NCI-H82 (cell line): ENCODE measurements around the gene ANKRD13B.

ENCODE experiments used
- DNase-seq: peaks from one replicate; lab custom pipeline; 2025; lab: John Stamatoyannopoulos, UW

Gene ANKRD13B

DNA sequence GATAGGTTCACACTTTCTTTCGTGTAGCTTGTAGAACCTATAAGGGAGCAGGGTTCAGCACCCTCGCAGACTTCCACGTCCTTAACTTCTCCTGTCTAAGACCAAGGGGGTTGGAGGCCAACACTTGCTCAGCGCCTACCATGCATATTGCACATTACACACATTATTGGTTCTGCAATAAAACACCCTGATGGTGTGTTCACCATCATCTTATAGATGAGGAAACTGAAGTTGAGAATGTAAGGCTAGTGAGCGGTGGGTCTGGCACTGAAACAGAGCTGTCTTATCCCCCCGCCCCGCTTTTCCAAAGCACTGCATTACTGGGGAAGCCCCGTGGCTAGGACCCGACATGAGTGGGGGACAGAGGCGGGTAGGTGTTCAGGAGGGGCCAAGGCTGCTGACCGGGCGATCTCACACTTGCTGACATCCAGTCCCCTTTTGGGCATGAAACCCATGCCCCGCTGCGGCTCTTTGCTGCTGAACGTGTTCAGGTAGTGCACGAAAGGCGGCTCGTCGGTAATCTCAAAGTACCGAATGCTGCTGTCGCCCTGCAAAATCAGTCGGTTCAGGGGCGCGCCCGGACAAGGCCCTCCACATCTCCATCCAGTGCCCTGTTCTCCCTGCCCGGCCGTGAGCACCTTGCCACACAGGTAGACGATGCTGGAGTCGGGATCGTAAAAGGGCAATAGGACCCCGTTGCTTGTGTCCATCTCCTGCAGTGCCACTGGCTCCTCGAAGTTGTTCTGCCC, 23.5 kb downstream of the ANKRD13B start:
- DNase-seq: peak; percentile 53

DNA sequence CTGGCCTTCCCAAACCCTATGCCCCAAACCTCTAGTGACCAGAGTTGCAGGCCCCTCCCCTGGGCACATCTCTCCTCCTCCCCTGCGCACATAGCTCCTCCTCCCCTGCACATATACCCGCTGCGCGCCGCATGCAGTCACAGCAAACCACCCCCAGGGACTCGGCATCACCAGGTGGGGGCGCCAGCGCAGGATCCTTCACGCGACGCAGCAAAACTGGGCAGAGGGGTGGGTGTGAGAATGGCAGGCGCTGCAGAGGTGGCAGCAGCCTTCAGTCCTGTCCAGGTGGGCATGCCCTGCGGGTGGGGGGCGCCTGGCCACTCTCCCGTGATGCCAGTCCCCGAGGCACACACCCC, 24.2 kb downstream of the ANKRD13B start:
- peak; percentile 95 for DNase-seq

DNA sequence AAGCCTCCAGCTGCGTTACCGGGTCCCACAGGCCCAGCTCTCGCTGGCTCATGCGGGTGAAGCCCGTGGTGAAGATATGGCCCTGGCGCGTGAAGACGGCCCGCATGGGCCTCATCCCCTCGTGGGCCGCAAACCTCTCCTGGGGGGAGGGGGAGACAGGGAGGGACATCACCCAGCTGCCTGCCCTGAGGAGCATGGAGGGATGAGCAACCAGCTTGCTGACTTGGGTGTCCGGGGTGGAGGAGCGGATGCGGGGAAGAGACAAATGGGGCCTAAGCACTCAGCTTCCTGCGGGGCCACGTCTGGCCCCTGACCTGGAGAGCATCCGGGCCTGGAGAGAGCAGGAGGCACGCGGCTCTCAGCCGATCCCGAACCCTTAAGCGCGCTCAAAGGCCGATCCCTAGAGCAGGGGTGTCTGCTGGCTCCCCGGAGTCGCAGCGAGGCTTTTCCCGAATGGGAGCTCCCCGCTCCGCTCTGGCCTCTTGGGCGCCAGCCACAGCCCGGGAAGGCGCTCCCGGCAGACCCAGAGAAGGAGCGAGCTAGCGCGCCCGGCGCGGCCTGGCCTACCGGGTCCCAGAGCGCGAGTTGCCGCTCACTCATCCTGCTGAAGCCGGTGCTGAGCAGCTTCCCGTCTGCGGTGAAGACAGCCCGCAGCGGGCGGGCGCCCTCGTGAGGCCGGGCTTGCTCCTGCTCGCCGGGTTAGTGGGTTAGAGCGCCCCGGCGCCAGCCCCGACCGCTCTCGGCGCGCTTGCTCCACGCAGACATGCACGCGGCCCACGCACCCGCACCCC, 24.7 kb downstream of the ANKRD13B start:
- DNase-seq: peak; percentile 92

DNA sequence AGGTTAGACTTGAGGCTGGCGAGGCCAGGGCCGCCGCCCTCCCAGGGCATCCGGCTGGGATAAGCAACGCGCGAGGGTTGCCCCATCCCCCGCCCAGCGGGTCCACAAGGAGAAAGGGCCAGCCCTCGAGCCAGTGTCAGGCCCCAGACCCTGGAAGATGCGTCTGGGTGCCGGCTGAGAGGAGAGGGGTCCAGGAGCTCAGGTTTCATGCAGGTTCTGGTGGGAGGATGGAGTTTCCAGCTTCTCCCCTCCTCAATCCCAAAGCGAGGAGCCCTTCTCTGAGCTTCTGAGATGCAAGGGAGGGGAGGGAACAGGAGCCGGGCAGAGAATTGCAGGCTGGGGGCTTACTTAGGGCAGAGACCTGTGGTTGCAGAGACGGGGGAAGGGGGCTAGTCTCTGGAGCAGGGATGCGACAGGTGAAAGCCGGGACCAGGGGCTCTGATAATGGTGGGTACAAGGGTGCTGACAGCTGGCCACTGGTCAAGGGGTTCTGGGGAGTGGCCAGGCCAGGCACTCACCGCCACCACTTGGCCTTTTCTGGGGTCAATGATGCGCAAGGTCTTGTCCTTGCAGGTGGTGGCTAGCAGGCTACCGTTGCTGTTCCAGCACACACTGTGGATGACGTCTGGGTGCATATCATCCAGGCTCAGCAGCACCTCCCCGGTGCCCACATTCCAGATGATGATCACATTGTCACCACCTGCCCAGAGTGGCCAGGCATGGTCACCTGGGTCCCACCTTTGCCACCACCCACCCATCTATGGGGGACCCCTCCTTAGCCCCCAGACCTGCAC, 25.5 kb downstream of the ANKRD13B start:
- peak; percentile 61 for DNase-seq

DNA sequence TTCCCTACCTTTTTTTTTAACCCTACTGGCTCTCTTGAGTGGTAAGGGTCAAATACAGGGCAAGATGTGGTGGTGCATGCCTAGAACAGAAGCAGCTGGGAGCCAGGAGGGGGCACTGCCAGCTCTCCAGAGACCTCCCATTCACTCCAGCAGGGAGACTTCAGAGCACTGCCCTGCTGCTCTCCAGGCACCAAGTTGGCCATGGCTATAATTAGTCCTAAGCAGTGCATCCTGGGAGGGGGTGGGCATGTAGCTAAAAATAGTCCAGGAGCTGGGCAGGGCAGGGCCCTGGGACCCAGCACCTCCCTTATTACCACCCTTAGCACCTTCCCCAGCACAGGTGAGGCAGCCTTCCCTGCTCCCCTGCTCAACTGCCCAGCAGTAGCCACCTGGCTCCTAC, 26.3 kb downstream of the ANKRD13B start:
- DNase-seq: peak; percentile 48

DNA sequence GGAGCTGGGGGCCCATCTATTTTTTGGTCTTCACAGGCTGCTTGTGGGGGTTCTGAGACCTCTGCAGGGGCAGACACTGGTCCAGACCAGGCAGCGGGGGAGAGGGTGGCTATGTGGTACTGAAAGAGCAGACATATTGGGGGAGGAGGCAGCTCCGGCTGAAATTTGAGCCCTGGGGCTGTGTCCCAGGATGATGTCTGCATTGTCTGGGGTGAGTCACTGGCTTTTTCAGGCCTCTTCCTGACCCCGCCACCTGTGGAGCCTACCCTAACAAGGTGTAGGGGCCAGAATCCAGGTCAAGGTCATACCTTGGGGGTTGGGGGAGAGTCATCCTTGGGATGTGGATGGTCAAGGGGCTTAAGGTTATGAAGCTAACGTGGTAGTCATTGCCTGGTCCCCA, 27.3 kb downstream of the ANKRD13B start:
- DNase-seq: no peak

DNA sequence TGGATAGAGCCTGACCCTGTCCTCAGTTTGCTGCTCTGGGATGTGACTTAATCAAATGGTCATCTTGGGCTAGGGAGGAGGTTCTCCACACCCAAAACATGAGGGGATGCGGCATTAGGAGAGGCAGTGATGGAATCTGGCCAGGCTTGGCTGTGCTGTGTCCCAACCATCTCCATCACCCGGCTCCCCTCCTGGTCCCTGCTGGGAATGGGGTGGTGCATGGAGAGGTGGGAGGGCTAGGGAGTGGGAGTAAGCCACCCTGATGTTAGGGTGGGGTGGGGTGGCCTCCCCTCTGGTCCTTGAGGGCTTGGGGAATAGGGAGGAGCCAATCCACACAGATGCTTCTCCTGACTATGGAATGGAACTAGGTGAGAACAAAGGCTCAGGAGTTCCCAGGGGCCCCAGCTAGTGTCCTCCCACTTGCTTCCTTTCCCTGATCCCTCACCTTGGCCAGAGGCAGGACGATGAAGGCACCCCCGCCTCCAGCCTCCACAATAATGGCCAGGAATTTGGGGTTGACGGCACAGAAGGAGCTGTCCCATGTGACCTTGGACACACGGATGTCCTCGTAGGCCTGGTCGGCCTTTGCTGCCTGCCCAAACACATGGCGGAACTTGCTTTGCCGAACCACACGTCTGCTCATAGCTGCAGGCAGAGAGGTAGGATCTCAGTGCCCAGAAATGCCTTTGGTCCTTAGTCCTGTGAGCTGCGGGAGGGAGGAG, 28.0 kb downstream of the ANKRD13B start:
- no peak for DNase-seq

DNA sequence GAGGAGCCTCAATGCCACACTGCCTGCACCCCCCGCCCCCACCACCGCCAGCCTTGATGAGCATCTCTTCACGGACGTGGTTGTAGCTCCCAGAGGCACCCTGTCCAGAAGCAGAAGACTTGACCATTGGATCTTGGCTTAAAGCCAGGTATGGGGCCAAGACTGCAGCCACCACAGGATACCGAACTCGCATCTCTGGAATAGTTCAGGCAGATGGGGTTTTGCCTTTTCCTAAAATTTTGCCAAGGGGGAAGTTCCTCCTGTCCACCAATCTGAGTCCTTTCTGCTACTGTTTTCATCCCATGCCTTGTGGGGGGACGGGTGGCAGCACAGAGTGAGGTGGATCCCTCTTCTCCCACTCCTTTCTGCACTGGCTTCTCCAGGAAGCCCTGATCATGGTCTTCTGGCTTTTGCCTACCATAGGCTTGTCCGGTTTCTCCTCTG, 28.8 kb downstream of the ANKRD13B start:
- DNase-seq: no peak

DNA sequence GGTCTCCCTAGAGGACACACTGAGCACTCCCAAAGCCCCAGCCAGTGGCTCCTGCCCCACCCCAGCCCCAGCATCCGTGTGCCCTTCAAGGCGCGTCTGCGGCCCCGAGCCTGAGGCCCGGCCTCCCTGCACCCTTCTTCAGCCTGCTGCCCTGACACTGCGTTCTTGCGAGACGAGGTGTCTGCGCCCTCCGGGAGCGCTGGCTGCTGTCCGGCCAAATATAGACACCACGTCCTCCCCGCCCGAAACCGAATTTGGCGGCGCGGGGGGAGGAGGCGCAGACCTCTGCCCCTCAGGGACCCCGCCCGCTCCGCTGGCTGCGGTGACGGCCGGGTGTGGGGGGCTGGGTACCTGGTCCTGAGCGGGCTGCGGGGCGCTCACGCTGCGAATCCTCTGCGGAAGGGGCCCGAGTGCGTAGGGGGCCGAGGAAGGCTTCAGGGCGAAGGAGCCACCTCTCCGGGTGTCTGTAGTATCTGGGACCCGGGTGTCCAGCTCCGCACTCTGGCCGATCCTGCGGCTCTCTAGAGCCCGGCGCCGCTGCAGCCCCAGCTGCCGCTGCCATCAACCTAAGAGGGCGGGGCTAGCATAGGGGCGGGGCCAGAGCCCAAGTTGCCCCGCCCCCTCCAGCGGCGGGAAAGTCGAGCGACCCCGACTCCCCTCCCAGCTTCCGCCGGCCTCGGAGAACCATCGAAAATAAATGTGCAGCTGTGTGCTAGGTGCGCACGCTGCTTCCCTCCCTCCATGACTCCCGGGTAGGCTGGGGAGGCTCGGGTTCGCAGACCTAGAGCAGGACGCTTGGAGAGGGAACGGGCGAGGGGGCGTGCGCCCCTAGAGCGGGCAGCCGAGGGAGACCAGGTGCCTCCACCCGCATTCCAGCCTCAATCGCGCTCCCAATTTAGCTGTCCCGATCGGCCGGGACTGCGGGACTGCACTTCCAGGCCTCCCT, 29.7 kb downstream of the ANKRD13B start, which contains the start of gene CORO6:
Gene CORO6, minus strand, starts transcription at position 576 of the 946 bp plus-strand sequence. CDS start 1,491 bp downstream, outside the sequence.
- peak; percentile 84 for DNase-seq

DNA sequence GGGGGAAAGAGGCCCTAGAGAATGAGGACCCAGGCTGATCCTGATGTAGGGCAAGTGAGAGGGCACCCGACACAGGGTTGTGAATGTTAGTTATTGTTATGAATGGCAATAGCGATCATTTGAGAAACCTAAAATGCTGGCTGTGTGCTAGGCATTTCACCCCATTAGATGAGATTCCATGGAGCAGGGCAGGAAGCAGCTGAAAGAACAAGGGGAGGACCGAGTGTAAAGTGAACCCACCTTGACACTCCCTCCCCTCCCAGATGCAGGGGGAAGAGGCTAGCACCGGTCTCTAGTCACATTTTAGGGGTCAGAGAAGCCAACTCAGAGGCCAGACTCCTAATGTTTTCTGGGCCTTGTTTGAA, 30.3 kb downstream of the ANKRD13B start:
- DNase-seq: no peak

DNA sequence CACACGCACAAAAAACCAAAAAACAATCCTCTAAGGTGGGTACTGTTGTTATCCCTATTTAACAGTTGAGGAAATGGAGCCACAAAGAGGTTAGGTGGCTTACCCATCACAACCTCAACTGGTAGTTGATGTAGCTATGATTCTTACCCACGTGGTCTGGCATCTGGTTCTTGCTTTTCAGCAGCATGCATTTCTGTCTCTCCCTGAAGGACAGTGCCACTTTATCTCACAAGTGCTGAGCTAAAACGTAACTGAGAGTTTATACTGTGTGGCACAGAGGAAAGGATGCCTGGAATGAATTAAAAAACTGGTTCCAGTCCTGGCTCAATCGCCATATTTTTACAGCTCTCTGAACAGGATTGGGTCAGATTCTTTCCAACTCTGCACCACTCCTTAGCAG, 31.7 kb downstream of the ANKRD13B start:
- no peak for DNase-seq

DNA sequence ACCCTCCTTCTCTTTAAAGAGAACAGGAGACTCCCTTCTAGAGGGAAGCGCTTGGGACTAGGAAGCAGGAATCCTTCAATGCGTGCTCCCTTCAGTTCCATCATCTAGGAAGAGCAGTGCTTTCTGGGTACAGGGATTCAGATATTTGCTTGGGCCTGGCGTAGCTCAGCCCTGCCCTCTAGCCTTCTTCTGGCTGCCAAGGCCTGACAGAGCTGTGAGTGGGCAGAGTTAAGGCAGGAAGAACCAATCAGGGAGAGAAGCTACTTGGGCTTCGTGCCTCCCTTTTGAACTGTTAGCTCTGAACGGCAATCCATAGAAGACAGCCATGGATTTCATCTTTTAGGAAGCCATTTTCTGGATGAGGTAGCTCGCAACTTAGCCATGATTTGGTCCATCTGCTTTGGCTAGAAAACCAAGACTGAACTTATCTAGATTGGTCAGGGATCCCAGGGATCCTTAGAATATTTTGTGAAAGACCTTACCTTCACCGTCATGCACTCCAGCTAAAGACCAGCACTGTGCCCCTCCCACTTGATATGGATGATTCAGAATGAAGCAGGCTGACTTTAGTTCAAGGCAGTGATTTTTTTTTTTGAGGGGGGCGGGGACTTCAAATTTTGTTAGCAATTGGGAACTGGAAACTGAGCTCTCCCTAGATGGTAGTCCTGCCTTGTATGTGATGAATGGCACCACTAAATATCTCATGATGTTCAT, 32.3 kb downstream of the ANKRD13B start:
- DNase-seq: peak; percentile 41

DNA sequence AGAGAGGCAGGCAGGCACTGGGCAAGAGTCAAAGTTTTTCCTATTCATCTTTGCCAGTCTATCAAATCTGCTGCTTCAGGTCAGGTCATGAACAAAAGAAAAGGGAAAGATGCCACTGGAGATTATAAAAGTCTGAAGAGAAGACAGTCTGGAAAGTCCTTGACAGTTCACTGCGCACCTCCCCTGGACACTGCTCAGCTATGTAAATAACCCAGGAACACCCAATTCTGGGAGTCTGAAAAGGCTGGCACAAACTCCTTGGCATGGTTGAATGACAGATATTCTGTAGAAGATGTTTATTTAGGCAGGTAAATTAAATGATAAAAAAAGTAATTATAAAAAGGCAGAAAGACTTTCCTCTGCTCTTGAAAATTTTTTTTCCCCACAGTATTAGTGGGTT, 35.0 kb downstream of the ANKRD13B start:
- no peak for DNase-seq

DNA sequence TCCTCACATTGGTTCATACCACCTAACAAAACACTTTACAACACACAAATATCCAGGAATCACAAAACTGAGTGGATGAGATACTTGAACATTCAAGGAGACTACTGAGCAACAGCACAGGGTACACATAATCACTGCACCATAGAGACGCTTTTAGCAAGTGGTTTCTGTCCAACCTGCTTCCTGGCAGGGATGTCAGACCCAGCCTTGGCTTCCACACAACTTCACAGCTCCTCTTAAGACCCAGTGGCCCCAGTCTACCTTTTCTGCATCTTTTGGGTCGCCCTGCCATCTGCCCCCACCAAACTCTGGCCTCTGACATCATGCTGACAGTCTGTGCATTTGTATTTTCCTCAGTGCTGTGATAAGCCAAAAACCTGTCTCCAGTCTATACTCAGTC, 35.7 kb downstream of the ANKRD13B start:
- no peak for DNase-seq

DNA sequence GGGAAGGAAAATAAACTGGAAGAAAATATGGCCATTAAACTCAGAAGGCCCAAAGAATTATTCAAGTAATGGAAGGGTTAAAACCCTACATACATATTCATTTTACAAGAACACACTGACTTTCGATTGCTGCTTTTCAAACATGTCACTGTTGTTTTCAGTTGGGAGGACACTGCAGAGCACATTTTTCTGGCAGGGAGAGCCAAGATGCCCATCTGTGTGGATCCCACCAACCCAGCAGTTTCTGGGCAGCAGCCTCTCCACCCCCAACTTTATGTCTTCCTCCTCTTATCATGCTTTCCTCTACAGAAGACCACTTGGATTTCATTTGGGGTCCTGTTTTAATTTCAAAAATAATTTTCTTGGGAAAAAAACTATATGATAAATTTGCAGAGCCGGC, 36.9 kb downstream of the ANKRD13B start:
- DNase-seq: no peak

DNA sequence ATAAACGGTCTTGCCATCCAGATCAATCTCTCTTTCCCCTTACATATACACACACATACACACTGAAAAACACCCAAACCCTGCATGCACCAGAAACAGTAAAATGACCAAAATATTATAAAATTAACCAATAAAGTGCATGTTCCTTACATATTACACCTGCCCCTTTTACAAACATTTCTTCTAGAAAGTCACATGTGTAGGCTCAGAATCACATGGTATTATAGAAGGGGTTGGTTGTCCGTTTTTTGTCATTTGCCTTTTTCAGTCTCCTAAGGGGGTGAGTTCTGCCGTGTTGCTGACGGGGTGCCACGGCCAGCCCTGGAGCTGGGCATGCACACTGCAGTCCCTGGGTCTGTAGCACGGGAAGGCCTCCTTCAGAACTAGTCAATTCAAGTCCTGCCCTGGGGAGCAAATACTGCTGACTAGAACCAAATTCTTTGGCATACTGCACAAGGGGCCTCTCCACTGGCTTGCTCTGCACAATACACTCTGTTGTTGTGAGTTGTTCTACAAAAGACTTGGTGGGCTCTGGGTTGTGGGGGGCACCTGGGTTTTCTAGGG, 37.8 kb downstream of the ANKRD13B start:
- DNase-seq: no peak

DNA sequence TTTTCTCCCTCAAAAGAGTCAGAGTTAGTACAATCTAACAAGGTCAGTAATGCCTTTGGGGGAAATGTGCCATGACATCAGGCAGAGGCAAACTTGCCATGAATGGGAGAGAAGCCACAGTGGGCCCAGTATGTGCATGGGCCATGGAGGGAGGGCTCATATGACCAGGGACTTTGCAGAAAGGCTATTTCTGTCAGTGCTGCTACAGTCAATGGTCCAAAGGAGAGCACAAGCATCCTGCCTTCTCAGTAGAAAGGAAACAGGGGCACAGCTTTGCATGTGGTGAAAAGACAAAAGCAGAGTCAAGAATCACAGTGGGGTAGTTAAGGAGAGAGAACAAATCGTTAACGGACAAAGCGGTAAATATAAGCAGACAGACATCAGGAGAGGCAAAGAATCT, 41.0 kb downstream of the ANKRD13B start:
- DNase-seq: no peak

DNA sequence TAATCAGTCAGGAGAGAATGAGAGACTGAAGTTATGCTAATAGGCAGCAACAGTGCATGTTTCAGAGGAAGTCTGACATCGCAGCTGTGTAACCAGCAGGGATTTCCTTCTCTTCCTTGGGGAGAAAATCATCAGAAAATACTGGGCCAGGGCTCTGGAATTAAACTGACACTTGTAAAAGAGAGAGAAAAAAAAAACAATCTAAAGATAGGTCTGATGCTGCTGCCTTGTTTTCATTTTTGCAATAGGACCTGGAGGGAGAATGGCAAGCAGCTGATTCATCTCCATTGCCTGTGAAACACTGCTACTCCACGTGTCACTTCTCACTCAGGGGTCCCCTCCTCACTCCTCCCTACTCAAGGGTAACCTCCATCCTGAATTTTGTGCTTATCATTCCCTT, 47.5 kb downstream of the ANKRD13B start:
- no peak for DNase-seq

DNA sequence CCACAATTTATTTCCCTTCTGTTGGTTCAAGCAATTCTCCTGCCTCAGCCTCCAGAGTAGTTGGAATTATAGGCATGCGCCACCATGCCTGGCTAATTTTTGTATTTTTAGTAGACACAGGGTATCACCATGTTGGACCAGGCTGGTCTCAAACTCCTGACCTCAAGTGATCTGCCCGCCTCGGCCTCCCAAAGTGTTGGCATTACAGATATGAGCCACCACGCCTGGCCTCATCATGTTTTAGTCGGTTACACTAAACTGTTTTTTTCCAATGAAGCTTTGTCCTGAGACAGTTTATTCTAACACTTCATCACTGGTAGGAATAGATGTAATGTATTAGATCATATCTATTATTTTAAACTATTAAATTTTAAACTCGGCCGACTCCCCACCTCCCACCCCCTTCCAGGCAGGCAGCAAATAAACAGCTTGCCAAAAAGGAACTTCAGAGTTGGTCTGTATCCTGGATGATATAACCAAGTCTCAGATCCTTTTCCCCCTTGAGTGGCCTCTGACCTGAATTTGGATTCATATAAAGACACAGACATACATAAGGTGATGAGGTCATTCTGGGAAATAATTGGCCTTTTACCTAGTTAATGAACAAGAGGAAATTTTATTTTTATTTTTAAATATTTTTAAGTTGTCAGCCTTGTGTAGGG, 48.2 kb downstream of the ANKRD13B start:
- no peak for DNase-seq
